H1 (cell line): ENCODE results near the gene URB2. TPM values are rescaled to one million over a fixed set of nuclear protein-coding genes. Genes with fewer than 3 reads are reported as not detected.

Experiments
- ATF2 ChIP-seq: IDR thresholded peaks from 2 replicates; pipeline ENCODE4 v1.6.1; 2012; ENCODE audit warnings: low read length, inconsistent platforms
- CHD7 ChIP-seq: fragments of 300-600 bp; sonication (generic); IDR thresholded peaks from 2 replicates; pipeline ENCODE4 v1.7.1; 2012; ENCODE audit warnings: low read length, moderate library complexity, mild to moderate bottlenecking, inconsistent platforms; ENCODE audit not compliant: insufficient replicate concordance
- EP300 ChIP-seq, 2 experiments: IDR thresholded peaks; 1 replicate in 1 of 2; 2 replicates in 1 of 2; pipeline ENCODE4 v1.6.1; 2011 to 2012; ENCODE audit warnings: low read depth in 2 of 2, low read length in 2 of 2, mild to moderate bottlenecking in 2 of 2, borderline replicate concordance in 1 of 2, inconsistent platforms in 1 of 2, moderate library complexity in 1 of 2
- FOSL1 ChIP-seq: IDR thresholded peaks from 2 replicates; pipeline ENCODE4 v1.6.1; 2011; ENCODE audit warnings: mild to moderate bottlenecking, low read depth, low read length, moderate library complexity; ENCODE audit not compliant: insufficient read depth
- RAD21 ChIP-seq, 2 experiments: IDR thresholded peaks in 1 of 2; conservative IDR thresholded peaks in 1 of 2; 2 replicates each; pipeline ENCODE4 v1.6.1; 2011; ENCODE audit warnings: low read depth in 2 of 2, low read length in 2 of 2, improper control_type of control experiment in 1 of 2, inconsistent platforms in 1 of 2, mild to moderate bottlenecking in 1 of 2, moderate library complexity in 1 of 2
- SP1 ChIP-seq: IDR thresholded peaks from 2 replicates; pipeline ENCODE4 v1.6.1; 2011; ENCODE audit warnings: low read depth, low read length
- SP2 ChIP-seq: IDR thresholded peaks from 2 replicates; pipeline ENCODE4 v1.6.1; 2012; ENCODE audit warnings: mild to moderate bottlenecking, low read length, inconsistent platforms
- TAF1 ChIP-seq: IDR thresholded peaks from 2 replicates; pipeline ENCODE4 v1.6.1; 2011; ENCODE audit warnings: mild to moderate bottlenecking, low read depth, low read length
- polyA plus RNA-seq, 7 experiments: library from polyadenylated mRNA; depleted of rRNA in 3 of 7; stranded (reverse) in 5 of 7; unstranded in 2 of 7; fragments of >200 nt in 5 of 7; fragments of 200-250 nt in 2 of 7; gene quantifications; 1 replicate in 5 of 7; 2 replicates in 1 of 7; 4 replicates in 1 of 7; pipeline versions ENCODE4 v1.2.1 to v1.2.3, GENCODE V29; 2011 to 2013; ENCODE audit warnings: missing spikeins in 2 of 7, mixed read lengths in 2 of 7
- total RNA-seq: library from RNA; stranded (reverse); fragmentation: NEBNext Ultra II Directional; extraction: Animal tissue kit (Norgen Biotek cat#: 25700); gene quantifications from 2 replicates; pipeline ENCODE4 v1.2.1, GENCODE V29; 2021

The URB2 gene
- total and polyA plus RNA-seq, 2 of the 8 experiments (the other 6 are each of a cell fraction or from before 2014, with no cell fraction given): 13.7 to 33.0 TPM

- TF ChIP-seq CHD7: no peak
- no peak for TF ChIP-seq SP1
- no peak for TF ChIP-seq ATF2
- TF ChIP-seq TAF1: no peak
- TF ChIP-seq SP2: no peak
- TF ChIP-seq FOSL1: no peak
- TF ChIP-seq EP300 (IDR thresholded peaks at IDR 0.05; ENCODE audit: borderline replicate concordance in 1 of 2, low read depth in 2 of 2, low read length in 2 of 2): no peak
- TF ChIP-seq RAD21 (IDR thresholded peaks at IDR 0.05 in 1 of 2, conservative IDR thresholded peaks at IDR 0.05 in 1 of 2; ENCODE audit: low read depth in 2 of 2, low read length in 2 of 2): no peak
Observed at GRCh38 chr1:229665912-229666558, 40.0 kb downstream of the URB2 start (continued).
